SK-N-SH (cell line): Measurements from ENCODE around the gene THSD4. TPM values are rescaled to one million over a fixed set of nuclear protein-coding genes. Genes with fewer than 3 reads are reported as not detected.

Experiments
- CTCF ChIA-PET: fragments of 300-600, 350-600 bp; formaldehyde crosslinking; extraction: SDS; loops from one replicate; lab custom pipeline; 2021; lab: Yijun Ruan, JAX
- POLR2A ChIA-PET: fragments of 350-600 bp; sonication (Branson Sonifier 250); formaldehyde crosslinking; extraction: SDS; loops from one replicate; lab custom pipeline; 2020; ENCODE audit warnings: antibody characterized with exemption, inconsistent platforms; lab: Yijun Ruan, JAX
- DNase-seq: peaks from one replicate; pipeline ENCODE4 v3.0.0; 2012
- H2AFZ ChIP-seq: fragments of 200-600 bp; sonication (generic); 2 replicates; pipeline ENCODE4 v1.8.1; 2016; ENCODE audit warnings: antibody characterized with exemption, mild to moderate bottlenecking, low read depth
- H3F3A ChIP-seq: fragments of 200-600 bp; sonication (generic); replicated peaks from 2 replicates; pipeline ENCODE3; 2016; ENCODE audit warnings: antibody characterized with exemption, mild to moderate bottlenecking; ENCODE audit not compliant: insufficient read depth
- H3K27ac ChIP-seq, 2 experiments: fragments of 200-500 bp in 1 of 2; fragments of 200-600 bp in 1 of 2; sonication (Bioruptor generic) in 1 of 2; sonication (generic), shearing (Covaris generic) in 1 of 2; 2 replicates each; pipeline versions ENCODE4 v1.5.1 to v1.6.1; 2014 to 2016; ENCODE audit warnings: low read depth in 2 of 2, inconsistent platforms in 1 of 2, low read length in 1 of 2, mild to moderate bottlenecking in 1 of 2, mixed read lengths in 1 of 2
- H3K27me3 ChIP-seq: fragments of 200-600 bp; sonication (generic), shearing (Covaris generic); 2 replicates; pipeline ENCODE4 v1.6.1; 2016; ENCODE audit warnings: mixed run types; ENCODE audit not compliant: insufficient read depth
- H3K36me3 ChIP-seq, 2 experiments: fragments of 200-500 bp in 1 of 2; fragments of 200-600 bp in 1 of 2; sonication (Bioruptor generic) in 1 of 2; sonication (generic) in 1 of 2; replicated peaks in 1 of 2; 2 replicates each; pipeline versions ENCODE3 to v1.5.1; 2014 to 2016; ENCODE audit warnings: low read length in 1 of 2, mild to moderate bottlenecking in 1 of 2; ENCODE audit not compliant: insufficient read depth in 2 of 2, control insufficient read depth in 1 of 2
- H3K4me1 ChIP-seq, 2 experiments: fragments of 200-500 bp in 1 of 2; fragments of 200-600 bp in 1 of 2; sonication (Bioruptor generic) in 1 of 2; sonication (generic), shearing (Covaris generic) in 1 of 2; 2 replicates each; pipeline versions ENCODE4 v1.5.1 to v1.6.1; 2014 to 2016; ENCODE audit warnings: low read depth in 1 of 2, low read length in 1 of 2, mixed run types in 1 of 2; ENCODE audit not compliant: insufficient read depth in 2 of 2, control insufficient read depth in 1 of 2
- H3K4me2 ChIP-seq: fragments of 200-600 bp; sonication (generic), shearing (Covaris generic); 2 replicates; pipeline ENCODE4 v1.6.1; 2017; ENCODE audit warnings: mixed run types
- H3K4me3 ChIP-seq, 2 experiments: fragments of 200-500 bp in 1 of 2; fragments of 200-600 bp in 1 of 2; sonication (Bioruptor generic) in 1 of 2; sonication (generic), shearing (Covaris generic) in 1 of 2; 2 replicates each; pipeline versions ENCODE4 v1.5.1 to v1.8.1; 2014 to 2016; ENCODE audit warnings: low read depth in 2 of 2, inconsistent platforms in 1 of 2, low read length in 1 of 2, mild to moderate bottlenecking in 1 of 2, mixed read lengths in 1 of 2, moderate library complexity in 1 of 2
- H3K79me2 ChIP-seq: fragments of 200-600 bp; sonication (generic); 2 replicates; pipeline ENCODE4 v1.8.1; 2017; ENCODE audit warnings: mild to moderate bottlenecking; ENCODE audit not compliant: insufficient read depth
- H3K9ac ChIP-seq: fragments of 200-600 bp; sonication (generic); 2 replicates; pipeline ENCODE4 v1.6.1; 2017; ENCODE audit warnings: mixed run types
- H3K9me2 ChIP-seq: fragments of 200-600 bp; sonication (generic); 2 replicates; pipeline ENCODE4 v1.6.1; 2017; ENCODE audit warnings: mixed run types
- H3K9me3 ChIP-seq: fragments of 200-600 bp; sonication (generic); 2 replicates; pipeline ENCODE4 v1.6.1; 2017; ENCODE audit warnings: mixed run types, mild to moderate bottlenecking, moderate library complexity
- H4K20me1 ChIP-seq: fragments of 200-600 bp; sonication (generic); 2 replicates; pipeline ENCODE4 v1.6.1; 2017; ENCODE audit warnings: mild to moderate bottlenecking, mixed run types; ENCODE audit not compliant: insufficient read depth
- CTCF ChIP-seq: fragments of 200-600 bp; sonication (generic); IDR thresholded peaks from 2 replicates; pipeline ENCODE4 v1.6.1; 2017; ENCODE audit warnings: antibody characterized with exemption, mild to moderate bottlenecking, moderate library complexity
- ELF1 ChIP-seq: IDR thresholded peaks from 2 replicates; pipeline ENCODE4 v1.4.0; 2012
- EP300 ChIP-seq, 2 experiments: IDR thresholded peaks; 2 replicates each; pipeline versions ENCODE4 v1.4.0 to v1.6.1; 2012; ENCODE audit warnings: borderline replicate concordance in 1 of 2, low read depth in 1 of 2, low read length in 1 of 2
- EZH2phosphoT487 ChIP-seq: fragments of 200-600 bp; sonication (generic); IDR thresholded peaks from 2 replicates; pipeline ENCODE4 v1.6.1; 2017; ENCODE audit warnings: low read depth, mixed run types, mild to moderate bottlenecking, antibody characterized with exemption, moderate library complexity, borderline replicate concordance
- GABPA ChIP-seq: IDR thresholded peaks from 2 replicates; pipeline ENCODE4 v1.4.0; 2012; ENCODE audit warnings: low read depth, mild to moderate bottlenecking
- MAX ChIP-seq: IDR thresholded peaks from 2 replicates; pipeline ENCODE4 v1.4.0; 2012; ENCODE audit warnings: low read depth
- MEF2A ChIP-seq: IDR thresholded peaks from 2 replicates; pipeline ENCODE4 v1.4.0; 2012; ENCODE audit warnings: low read depth, borderline replicate concordance
- MXI1 ChIP-seq: IDR thresholded peaks from 2 replicates; pipeline ENCODE4 v1.6.1; 2012; ENCODE audit warnings: mild to moderate bottlenecking, low read depth, low read length, improper control_type of control experiment
- NRF1 ChIP-seq: IDR thresholded peaks from 2 replicates; pipeline ENCODE4 v1.6.1; 2012; ENCODE audit warnings: low read depth, mild to moderate bottlenecking, low read length
- RCOR1 ChIP-seq: fragments of 150-350 bp; IDR thresholded peaks from 2 replicates; pipeline ENCODE4 v1.6.1; 2017; ENCODE audit warnings: antibody characterized with exemption, low read length
- SIN3A ChIP-seq: IDR thresholded peaks from 2 replicates; pipeline ENCODE4 v1.6.1; 2012; ENCODE audit warnings: low read depth, mild to moderate bottlenecking, low read length, moderate library complexity, borderline replicate concordance
- SMC3 ChIP-seq: IDR thresholded peaks from 2 replicates; pipeline ENCODE4 v1.6.1; 2012; ENCODE audit warnings: low read depth, low read length, improper control_type of control experiment
- TAF1 ChIP-seq: IDR thresholded peaks from 2 replicates; pipeline ENCODE4 v1.6.1; 2012; ENCODE audit warnings: low read depth, mild to moderate bottlenecking, low read length, moderate library complexity, borderline replicate concordance
- USF2 ChIP-seq: fragments of 150-350 bp; IDR thresholded peaks from 2 replicates; pipeline ENCODE4 v1.6.1; 2017; ENCODE audit warnings: antibody characterized with exemption, low read length, low read depth, borderline replicate concordance
- WGBS: methylation state at CpG from one replicate; pipeline ENCODE4 v1.1.6; 2017; ENCODE audit warnings: low lambda C conversion rate; 5-methylcytosine and 5-hydroxymethylcytosine counted together
- polyA plus RNA-seq, 3 experiments: library from polyadenylated mRNA; depleted of rRNA; stranded (reverse); fragments of >200 nt; gene quantifications; 2 replicates each; pipeline ENCODE4 v1.2.3, GENCODE V29; 2012
- TF ChIP-seq, protein P1 (sequence below): IDR thresholded peaks from 2 replicates; pipeline ENCODE4 v1.4.0; 2012; ENCODE audit warnings: low read depth, borderline replicate concordance

Gene THSD4
- polyA plus RNA-seq, 1 of the 3 experiments (the other 2 are of a cell fraction): 79.1 TPM

GRCh38 chr15:71276336-71276665 lies 161.0 kb downstream of the THSD4 start:
- H3K27me3 ChIP-seq: no peaks in the 10 kb centered on the region
- no peaks in the 10 kb centered on the region for H3K36me3 ChIP-seq
- no peak overlapping the region for H3K9ac ChIP-seq
- H3K9me2 ChIP-seq: no peaks in the 10 kb centered on the region
- DNase-seq: no peak
- no peak overlapping the region for H2AFZ ChIP-seq
- ChIA-PET CTCF (no interaction called here), POLR2A (no interaction called here)
- H3K4me3 ChIP-seq: no peak overlapping the region
- TF ChIP-seq SMC3: no peak
- TF ChIP-seq MXI1: no peak
- TF ChIP-seq ELF1: no peak
- TF ChIP-seq, protein P1, sequence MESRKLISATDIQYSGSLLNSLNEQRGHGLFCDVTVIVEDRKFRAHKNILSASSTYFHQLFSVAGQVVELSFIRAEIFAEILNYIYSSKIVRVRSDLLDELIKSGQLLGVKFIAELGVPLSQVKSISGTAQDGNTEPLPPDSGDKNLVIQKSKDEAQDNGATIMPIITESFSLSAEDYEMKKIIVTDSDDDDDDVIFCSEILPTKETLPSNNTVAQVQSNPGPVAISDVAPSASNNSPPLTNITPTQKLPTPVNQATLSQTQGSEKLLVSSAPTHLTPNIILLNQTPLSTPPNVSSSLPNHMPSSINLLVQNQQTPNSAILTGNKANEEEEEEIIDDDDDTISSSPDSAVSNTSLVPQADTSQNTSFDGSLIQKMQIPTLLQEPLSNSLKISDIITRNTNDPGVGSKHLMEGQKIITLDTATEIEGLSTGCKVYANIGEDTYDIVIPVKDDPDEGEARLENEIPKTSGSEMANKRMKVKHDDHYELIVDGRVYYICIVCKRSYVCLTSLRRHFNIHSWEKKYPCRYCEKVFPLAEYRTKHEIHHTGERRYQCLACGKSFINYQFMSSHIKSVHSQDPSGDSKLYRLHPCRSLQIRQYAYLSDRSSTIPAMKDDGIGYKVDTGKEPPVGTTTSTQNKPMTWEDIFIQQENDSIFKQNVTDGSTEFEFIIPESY: no peak
- no peak for TF ChIP-seq CTCF
- no peak for TF ChIP-seq GABPA
- no peak for TF ChIP-seq TAF1
- no peak for TF ChIP-seq EP300 (IDR thresholded peaks at IDR 0.05; ENCODE audit: borderline replicate concordance in 1 of 2, low read depth in 1 of 2, low read length in 1 of 2)
- TF ChIP-seq MEF2A: no peak
- TF ChIP-seq RCOR1: no peak
- no peak for TF ChIP-seq SIN3A
- no peak for TF ChIP-seq MAX
- no peak for TF ChIP-seq EZH2phosphoT487
- no peak for TF ChIP-seq NRF1
- TF ChIP-seq USF2: no peak
- no peaks in the 10 kb centered on the region for H4K20me1 ChIP-seq
- WGBS: 98% methylated on average over 4 of the region's 4 CpGs
- no peak overlapping the region for H3K4me2 ChIP-seq
- H3K9me3 ChIP-seq: no peaks in the 10 kb centered on the region
- no peak overlapping the region for H3K27ac ChIP-seq
- H3K79me2 ChIP-seq: peaks cover 12% of the 10 kb centered on the region; the same call in 1 of the 2 replicates
- peaks cover 59% of the 10 kb centered on the region for H3F3A ChIP-seq
- peaks cover 10 to 60% of the 10 kb centered on the region in 2 experiments; a peak in 3 of 4 replicates for H3K4me1 ChIP-seq
